OCI-LY7 (cell line): ENCODE measurements around the gene DOCK7. TPM values are rescaled to one million over a fixed set of nuclear protein-coding genes. Genes with fewer than 3 reads are reported as not detected.

Experiments used
- BruUV-seq: library from RNA; stranded (reverse); fragments of 400-500 nt; replicated peaks from 2 replicates; lab custom pipeline; 2021; lab: Mats Ljungman, UMichigan
- CTCF ChIA-PET: fragments of 300-600 bp; sonication (Branson Sonifier 250); formaldehyde crosslinking; loops from one replicate; lab custom pipeline; 2022; ENCODE audit warnings: antibody characterized with exemption; ENCODE audit not compliant: unreplicated experiment; lab: Charles Lee
- POLR2A ChIA-PET: fragments of 300-600 bp; sonication (Branson Sonifier 250); formaldehyde crosslinking; loops from one replicate; lab custom pipeline; 2022; ENCODE audit warnings: antibody characterized with exemption; lab: Charles Lee
- DNase-seq: peaks from one replicate; pipeline ENCODE4 v3.0.0-alpha.2; 2015; ENCODE audit warnings: low spot score
- H2AFZ ChIP-seq: fragments of 200-600 bp; sonication (generic), shearing (Covaris generic); 2 replicates; pipeline ENCODE4 v1.6.1; 2014; ENCODE audit warnings: mild to moderate bottlenecking, antibody characterized with exemption, low read length, moderate library complexity
- H3K27ac ChIP-seq: fragments of 200-600 bp; sonication (generic); 2 replicates; pipeline ENCODE4 v1.5.1; 2014; ENCODE audit warnings: mixed run types, low read depth, mild to moderate bottlenecking, moderate library complexity, low read length, inconsistent platforms; ENCODE audit not compliant: poor library complexity, severe bottlenecking
- H3K36me3 ChIP-seq: fragments of 200-600 bp; sonication (generic); 2 replicates; pipeline ENCODE4 v1.6.1; 2014; ENCODE audit warnings: mild to moderate bottlenecking, antibody characterized with exemption, low read length, moderate library complexity, mixed read lengths; ENCODE audit not compliant: insufficient read depth
- H3K4me1 ChIP-seq: fragments of 200-600 bp; sonication (generic); 2 replicates; pipeline ENCODE4 v1.5.1; 2014; ENCODE audit warnings: mild to moderate bottlenecking, low read length; ENCODE audit not compliant: insufficient read depth, poor library complexity, severe bottlenecking
- H3K4me2 ChIP-seq: fragments of 200-600 bp; sonication (generic); 2 replicates; pipeline ENCODE4 v1.6.1; 2014; ENCODE audit warnings: mild to moderate bottlenecking, low read length
- H3K4me3 ChIP-seq: fragments of 200-600 bp; sonication (generic); 2 replicates; pipeline ENCODE4 v1.5.1; 2014; ENCODE audit warnings: mild to moderate bottlenecking, low read depth, low read length; ENCODE audit not compliant: poor library complexity, severe bottlenecking
- H3K79me2 ChIP-seq: fragments of 200-600 bp; sonication (generic); 2 replicates; pipeline ENCODE4 v1.6.1; 2016; ENCODE audit warnings: low read depth, mild to moderate bottlenecking, low read length, moderate library complexity, mixed read lengths; ENCODE audit not compliant: insufficient read depth
- H3K9me2 ChIP-seq: fragments of 200-600 bp; sonication (generic); 2 replicates; pipeline ENCODE4 v1.6.1; 2016; ENCODE audit warnings: mild to moderate bottlenecking, low read length, mixed read lengths; ENCODE audit not compliant: insufficient read depth
- H3K9me3 ChIP-seq: fragments of 200-600 bp; sonication (generic); 2 replicates; pipeline ENCODE4 v1.6.1; 2014; ENCODE audit warnings: mild to moderate bottlenecking, mixed run types, low read length, mixed read lengths
- H4K20me1 ChIP-seq: fragments of 200-600 bp; sonication (generic); 2 replicates; pipeline ENCODE4 v1.6.1; 2014; ENCODE audit warnings: mild to moderate bottlenecking, antibody characterized with exemption, low read length, moderate library complexity, mixed read lengths; ENCODE audit not compliant: insufficient read depth
- EZH2phosphoT487 ChIP-seq: fragments of 200-600 bp; sonication (generic); IDR thresholded peaks from 2 replicates; pipeline ENCODE4 v1.6.1; 2018; ENCODE audit warnings: low read depth, borderline replicate concordance, mild to moderate bottlenecking, mixed run types, antibody characterized with exemption, low read length, moderate library complexity, mixed read lengths
- intact Hi-C: fragments of 100-400 bp; cut with micrococcal nuclease; formaldehyde crosslinking; loops from one replicate; pipeline ENCODE4 v1.10.0; 2022; ENCODE audit not compliant: unreplicated experiment
- total RNA-seq, 2 experiments: library from RNA; depleted of rRNA in 1 of 2; stranded (reverse); fragments of >200 nt in 1 of 2; shearing (Covaris generic) in 1 of 2; gene quantifications; 2 replicates each; pipeline ENCODE4 v1.2.3, GENCODE V29; 2014 to 2022
- TF ChIP-seq, protein P1 (sequence below): fragments of 200-600 bp; sonication (generic); conservative IDR thresholded peaks from 2 replicates; pipeline ENCODE4 v1.5.1; 2014; ENCODE audit warnings: mild to moderate bottlenecking, antibody characterized with exemption, low read length, moderate library complexity, mixed read lengths

Gene DOCK7
- total RNA-seq, 2 experiments from 2014 or later: 19.5 to 20.3 TPM

DNA sequence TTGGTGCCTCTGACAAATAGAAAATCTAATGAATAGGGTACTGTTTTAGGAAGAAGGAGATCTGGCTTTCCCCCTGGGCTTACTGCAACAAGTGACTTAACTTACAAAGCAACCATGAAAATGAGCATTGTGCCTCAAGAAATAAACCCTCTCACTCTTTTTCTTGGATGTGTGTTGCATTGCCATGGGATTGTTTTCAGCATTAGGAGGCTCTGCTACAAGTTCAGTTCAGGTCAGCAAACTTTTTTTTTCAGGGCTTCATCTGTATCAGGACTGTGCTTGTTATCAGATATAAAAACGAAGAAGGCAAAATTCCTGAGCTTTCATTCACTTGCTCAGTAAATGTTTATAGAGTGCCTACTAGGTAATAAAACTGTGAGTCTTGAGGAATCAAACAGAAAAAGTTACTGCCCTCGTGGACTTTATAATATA lies 37.8 kb upstream of the DOCK7 start:
- ChIA-PET CTCF (no interaction called here), POLR2A (interaction anchor here (0.6 kb wide), 3 partner anchors 11 to 513 kb away, joined by 3 to 5 read pairs (median 3); no protein-coding TSS in a partner anchor)
- DNase-seq: no peak
- Histone ChIP-seq H3K36me3 (no peaks in the 10 kb centered on the region), H3K9me3 (no peaks in the 10 kb centered on the region), H3K27ac (no peak overlapping the region), H3K4me3 (no peak overlapping the region), H2AFZ (no peak overlapping the region), H3K79me2 (no peaks in the 10 kb centered on the region), H4K20me1 (no peaks in the 10 kb centered on the region), H3K4me2 (no peak overlapping the region), H3K9me2 (no peaks in the 10 kb centered on the region), H3K4me1 (no peaks in the 10 kb centered on the region)
- no TSS peak for BruUV-seq
- intact Hi-C loops: no loop called here
- no peak for TF ChIP-seq EZH2phosphoT487
- TF ChIP-seq, protein P1, sequence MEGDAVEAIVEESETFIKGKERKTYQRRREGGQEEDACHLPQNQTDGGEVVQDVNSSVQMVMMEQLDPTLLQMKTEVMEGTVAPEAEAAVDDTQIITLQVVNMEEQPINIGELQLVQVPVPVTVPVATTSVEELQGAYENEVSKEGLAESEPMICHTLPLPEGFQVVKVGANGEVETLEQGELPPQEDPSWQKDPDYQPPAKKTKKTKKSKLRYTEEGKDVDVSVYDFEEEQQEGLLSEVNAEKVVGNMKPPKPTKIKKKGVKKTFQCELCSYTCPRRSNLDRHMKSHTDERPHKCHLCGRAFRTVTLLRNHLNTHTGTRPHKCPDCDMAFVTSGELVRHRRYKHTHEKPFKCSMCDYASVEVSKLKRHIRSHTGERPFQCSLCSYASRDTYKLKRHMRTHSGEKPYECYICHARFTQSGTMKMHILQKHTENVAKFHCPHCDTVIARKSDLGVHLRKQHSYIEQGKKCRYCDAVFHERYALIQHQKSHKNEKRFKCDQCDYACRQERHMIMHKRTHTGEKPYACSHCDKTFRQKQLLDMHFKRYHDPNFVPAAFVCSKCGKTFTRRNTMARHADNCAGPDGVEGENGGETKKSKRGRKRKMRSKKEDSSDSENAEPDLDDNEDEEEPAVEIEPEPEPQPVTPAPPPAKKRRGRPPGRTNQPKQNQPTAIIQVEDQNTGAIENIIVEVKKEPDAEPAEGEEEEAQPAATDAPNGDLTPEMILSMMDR: no peak

DNA sequence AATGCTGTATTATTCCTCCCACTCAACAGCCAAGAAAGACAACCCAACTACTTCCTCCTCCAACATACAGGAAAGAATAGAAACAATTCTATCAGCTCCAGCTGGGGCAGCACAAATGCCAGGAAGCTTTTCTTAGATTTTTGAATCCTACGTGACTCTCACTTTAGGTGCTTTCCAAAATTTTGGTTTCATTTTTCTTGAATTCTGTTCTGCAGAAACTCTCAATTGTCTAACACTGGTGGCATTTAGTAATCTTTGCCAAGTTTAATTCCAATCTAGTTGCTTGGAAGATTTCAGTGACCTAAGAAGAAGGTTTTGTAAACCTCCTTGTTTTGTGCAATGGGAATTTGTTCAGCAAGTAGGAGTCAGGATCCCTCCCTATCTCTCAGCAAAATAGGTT lies 37.1 kb upstream of the DOCK7 start:
- H3K9me2 ChIP-seq: no peaks in the 10 kb centered on the region
- H3K4me3 ChIP-seq: no peak overlapping the region
- H4K20me1 ChIP-seq: no peaks in the 10 kb centered on the region
- POLR2A ChIA-PET: no interaction called here
- no peak overlapping the region for H3K4me2 ChIP-seq
- no peak for DNase-seq
- intact Hi-C loops: no loop called here
- H3K4me1 ChIP-seq: no peaks in the 10 kb centered on the region
- CTCF ChIA-PET: no interaction called here
- no TSS peak for BruUV-seq
- no peak overlapping the region for H3K27ac ChIP-seq
- H3K79me2 ChIP-seq: no peaks in the 10 kb centered on the region
- no peaks in the 10 kb centered on the region for H3K36me3 ChIP-seq
- TF ChIP-seq, protein P1: no peak
- no peak for TF ChIP-seq EZH2phosphoT487
- no peaks in the 10 kb centered on the region for H3K9me3 ChIP-seq
- H2AFZ ChIP-seq: no peak overlapping the region

DNA sequence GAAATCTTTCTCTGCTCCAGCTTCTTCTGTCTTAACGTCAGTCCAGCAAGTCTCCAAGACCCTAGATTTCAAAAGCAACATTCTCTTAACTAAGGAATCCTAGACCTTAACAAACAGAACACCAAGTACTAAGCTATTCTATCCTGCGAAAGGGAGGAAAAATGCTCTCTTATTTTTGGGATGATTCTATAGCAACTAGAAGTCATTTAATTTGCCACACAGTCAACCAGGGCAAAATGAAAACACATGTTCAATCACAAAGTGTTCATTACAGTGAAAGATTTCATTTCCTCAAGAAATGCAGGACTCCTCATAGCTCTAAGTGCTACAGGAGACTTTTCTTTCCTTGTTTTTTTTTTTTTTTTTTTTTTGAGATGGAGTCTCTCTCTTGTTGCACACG lies 36.2 kb upstream of the DOCK7 start:
- ChIA-PET POLR2A (interaction anchor here (0.6 to 0.8 kb wide), 3 partner anchors 15 to 186 kb away, joined by 3 to 4 read pairs (median 3); no protein-coding TSS in a partner anchor), CTCF (no interaction called here)
- Histone ChIP-seq H3K79me2 (no peaks in the 10 kb centered on the region), H3K36me3 (no peaks in the 10 kb centered on the region), H3K9me3 (no peaks in the 10 kb centered on the region), H4K20me1 (no peaks in the 10 kb centered on the region), H3K4me1 (no peaks in the 10 kb centered on the region), H3K4me3 (no peak overlapping the region), H3K27ac (no peak overlapping the region), H3K9me2 (no peaks in the 10 kb centered on the region), H3K4me2 (no peak overlapping the region), H2AFZ (no peak overlapping the region)
- no peak for DNase-seq
- no TSS peak for BruUV-seq
- intact Hi-C loops: no loop called here
- TF ChIP-seq EZH2phosphoT487: no peak
- TF ChIP-seq, protein P1: no peak
